Ovary (tissue), 3 donors: ENCODE results near the gene PPFIBP2.
A peak's percentile ranks its signal among the peaks of the same experiment; 100 is the strongest.

Experiments used
- CTCF ChIP-seq, 3 donors: fragments of 450-650 bp in 2 of 3; fragments of 200-600 bp in 1 of 3; IDR thresholded peaks; one replicate each; pipeline versions ENCODE4 v1.5.1 to v1.8.0; 2016 to 2022; ENCODE audit warnings: antibody characterized with exemption in 3 of 3, mild to moderate bottlenecking in 1 of 3
- POLR2A ChIP-seq: fragments of 450-650 bp; IDR thresholded peaks from one replicate; pipeline ENCODE4 v1.6.1; 2017; ENCODE audit warnings: antibody characterized with exemption, mild to moderate bottlenecking, moderate library complexity
- donor health status: DM: no; HTN: no; CAD: no.

- TF ChIP-seq CTCF (IDR thresholded peaks at IDR 0.05) (peak in 2 of 3 donors; percentile 42 to 47), POLR2A (no peak)
Measured at GRCh38 chr11:7657306-7658025, 143.7 kb downstream of the PPFIBP2 start.
